Subcutaneous abdominal adipose tissue (tissue), 5 donors: Measurements from ENCODE around the gene ZNF497.
"Not testable (repeated sequence)": the region's sequence is repeated elsewhere in the genome, so short reads cannot be mapped to it uniquely, and the experiment has no call there.

ENCODE experiments used
- H3K27ac ChIP-seq: one replicate; pipeline ENCODE4 v1.7.0; 2013; ENCODE audit warnings: low read depth, mild to moderate bottlenecking, inconsistent platforms, low read length, moderate library complexity
- H3K27me3 ChIP-seq, 5 donors: one replicate each; pipeline ENCODE4 v1.7.0; 2013; ENCODE audit warnings: low read length in 5 of 5, inconsistent platforms in 1 of 5; ENCODE audit not compliant: control insufficient read depth in 5 of 5, insufficient read depth in 4 of 5
- H3K36me3 ChIP-seq, 5 donors: one replicate each; pipeline ENCODE4 v1.7.0; 2013; ENCODE audit warnings: low read length in 5 of 5; ENCODE audit not compliant: control insufficient read depth in 5 of 5, insufficient read depth in 5 of 5
- H3K4me1 ChIP-seq, 5 donors: one replicate each; pipeline ENCODE4 v1.7.0; 2013; ENCODE audit warnings: low read length in 5 of 5, mild to moderate bottlenecking in 3 of 5, moderate library complexity in 1 of 5; ENCODE audit not compliant: control insufficient read depth in 5 of 5, insufficient read depth in 5 of 5
- H3K4me3 ChIP-seq, 5 donors: one replicate each; pipeline ENCODE4 v1.7.0; 2013; ENCODE audit warnings: low read length in 5 of 5, low read depth in 1 of 5
- H3K9ac ChIP-seq, 5 donors: one replicate each; pipeline ENCODE4 v1.7.0; 2013; ENCODE audit warnings: low read length in 5 of 5, mild to moderate bottlenecking in 4 of 5, moderate library complexity in 3 of 5
- H3K9me3 ChIP-seq, 5 donors: one replicate each; pipeline ENCODE4 v1.7.0; 2013; ENCODE audit warnings: low read length in 5 of 5; ENCODE audit not compliant: control insufficient read depth in 5 of 5
- donor health status: healthy.
- donor health status: healthy.
- donor health status: healthy.
- donor health status: healthy.
- donor health status: healthy.

The ZNF497 gene

DNA sequence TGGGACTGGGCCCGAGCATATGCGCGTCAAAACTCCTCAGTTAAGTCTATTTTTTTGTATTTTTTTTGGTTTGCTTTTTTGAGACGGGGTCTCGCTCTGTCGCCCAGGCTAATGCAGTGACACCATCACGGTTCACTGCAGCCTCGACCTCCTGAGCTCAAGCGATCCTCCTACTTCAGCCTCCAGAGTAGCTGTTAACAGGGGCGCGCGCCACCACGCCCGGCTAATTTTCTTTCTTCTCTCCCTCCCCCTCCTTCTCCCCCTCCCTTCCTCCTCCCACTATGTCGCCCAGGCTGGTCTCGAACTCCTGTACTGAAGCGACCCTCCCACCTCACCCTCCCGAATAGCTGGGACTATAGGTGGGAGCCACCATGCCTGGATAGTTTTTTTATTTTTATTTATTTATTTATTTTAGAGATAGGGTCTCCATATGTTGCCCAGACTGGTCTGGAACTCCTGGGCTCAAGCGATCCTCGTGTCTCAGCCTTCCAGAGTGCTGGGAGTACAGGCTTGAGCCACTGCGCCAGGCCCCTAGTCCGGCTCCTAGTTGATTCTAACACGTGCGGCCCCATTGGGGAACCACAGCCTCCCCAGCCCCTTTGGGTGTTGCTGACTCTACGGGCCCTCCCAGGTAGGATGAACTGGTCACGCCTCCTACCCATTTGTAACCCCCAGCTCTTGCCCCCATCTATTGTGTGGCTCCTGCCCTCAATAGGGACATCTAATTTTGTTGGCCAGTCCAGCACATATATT is 19.1 kb upstream of the ZNF497 start:
- Histone ChIP-seq H3K27me3 (no peaks in the 10 kb centered on the region), H3K4me3 (peak overlapping the region; percentile 76 to 91 (median 83)), H3K9me3 (no peaks in the 10 kb centered on the region), H3K27ac (peak overlapping the region; percentile 85), H3K4me1 (peaks cover 11 to 40% (median 38%) of the 10 kb centered on the region in 5 donors), H3K36me3 (no peaks in the 10 kb centered on the region), H3K9ac (peak overlapping the region in 4 of 5 donors; percentile 46 to 89 (median 71))

DNA sequence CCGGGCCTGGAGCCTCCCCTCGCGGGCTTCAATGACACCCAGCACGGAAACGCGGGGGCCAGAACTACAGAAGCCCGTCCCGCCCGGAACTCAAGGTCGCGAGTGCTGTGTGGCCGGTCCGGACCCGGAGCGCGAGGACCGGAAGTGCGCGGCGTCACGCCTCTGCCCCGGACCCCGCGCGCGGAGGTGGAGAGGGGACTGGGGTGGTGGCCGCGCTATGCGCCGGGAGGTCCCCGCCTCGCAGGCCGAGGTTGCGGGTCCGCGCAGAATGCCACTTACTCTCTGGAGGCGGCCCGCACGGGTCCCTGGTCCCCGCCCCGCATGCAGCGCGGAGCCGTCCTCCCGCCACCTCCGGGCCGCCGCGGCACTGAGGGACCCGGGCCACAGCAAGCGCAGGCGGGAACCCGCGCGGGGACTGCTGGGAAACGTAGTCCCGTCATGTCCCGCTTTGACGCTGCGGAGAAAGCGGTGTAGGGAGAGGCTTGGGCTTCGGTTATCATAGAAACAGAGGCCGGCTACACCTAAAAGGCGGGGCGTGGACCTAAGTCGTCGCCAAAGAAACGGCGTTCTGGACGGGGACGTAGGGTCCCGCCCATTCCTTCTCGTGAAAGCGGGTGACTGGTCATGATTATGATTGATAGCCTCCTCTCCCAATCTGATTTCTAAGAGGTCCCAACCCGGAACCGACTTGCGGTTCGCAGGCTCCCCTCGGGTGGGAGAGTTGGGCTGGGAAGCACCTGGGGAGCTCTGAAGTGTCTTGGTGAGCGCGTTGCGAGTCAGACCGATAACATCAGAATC is 18.3 kb upstream of the ZNF497 start, which contains the start of gene ZNF837:
Gene ZNF837, minus strand, starts transcription at position 369 of the 798 bp plus-strand sequence. CDS start 11,698 bp downstream, outside the sequence.
- no peaks in the 10 kb centered on the region for H3K27me3 ChIP-seq
- H3K9me3 ChIP-seq, result no peaks in the 10 kb centered on the region
- H3K4me3 ChIP-seq, result peak within 1 kb of the TSS; percentile 76 to 91 (median 83)
- H3K27ac ChIP-seq, result peak within 1 kb of the TSS; percentile 85
- no peaks in the 10 kb centered on the region for H3K36me3 ChIP-seq
- peak within 1 kb of the TSS; percentile 3 to 89 (median 78) for H3K9ac ChIP-seq
- H3K4me1 ChIP-seq, result peaks cover 9 to 32% (median 30%) of the 10 kb centered on the region in 5 donors

DNA sequence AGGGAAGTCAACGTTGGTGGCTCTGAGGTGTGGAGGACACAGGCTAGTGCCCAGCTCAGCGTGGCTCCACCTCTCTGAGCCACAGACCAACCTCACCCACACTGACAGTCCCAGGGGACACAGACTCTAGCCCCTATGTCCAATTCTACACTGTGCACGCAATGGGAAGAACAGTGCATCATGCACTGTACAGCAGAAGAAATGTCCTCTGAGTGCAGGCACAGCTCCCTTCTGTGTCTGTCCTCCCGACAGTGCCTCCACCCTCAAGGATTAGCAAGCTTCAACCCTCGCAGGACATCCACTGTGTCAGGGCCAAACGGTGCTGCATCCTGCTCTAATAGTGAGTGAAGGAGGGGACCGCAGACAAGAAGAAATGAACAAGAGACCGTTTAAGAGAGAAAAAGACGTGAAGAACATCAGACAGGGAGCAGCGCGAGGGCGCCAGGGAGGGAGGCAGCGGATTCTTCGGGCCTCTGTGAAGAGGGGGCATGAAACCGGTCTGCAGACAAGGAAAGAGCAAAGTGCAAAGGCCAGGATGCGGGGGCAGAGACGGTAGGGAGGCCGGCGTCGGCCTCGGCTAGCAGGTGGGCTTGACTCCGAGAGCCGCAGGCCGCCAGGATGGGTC is 17.6 kb upstream of the ZNF497 start:
- no peaks in the 10 kb centered on the region for H3K27me3 ChIP-seq
- peak overlapping the region; percentile 76 to 89 (median 83) for H3K4me3 ChIP-seq
- H3K27ac ChIP-seq, result peak overlapping the region; percentile 85
- H3K9ac ChIP-seq, result peak overlapping the region; percentile 3 to 89 (median 78)
- peaks cover 7 to 26% (median 24%) of the 10 kb centered on the region in 5 donors for H3K4me1 ChIP-seq
- no peaks in the 10 kb centered on the region for H3K9me3 ChIP-seq
- no peaks in the 10 kb centered on the region for H3K36me3 ChIP-seq

DNA sequence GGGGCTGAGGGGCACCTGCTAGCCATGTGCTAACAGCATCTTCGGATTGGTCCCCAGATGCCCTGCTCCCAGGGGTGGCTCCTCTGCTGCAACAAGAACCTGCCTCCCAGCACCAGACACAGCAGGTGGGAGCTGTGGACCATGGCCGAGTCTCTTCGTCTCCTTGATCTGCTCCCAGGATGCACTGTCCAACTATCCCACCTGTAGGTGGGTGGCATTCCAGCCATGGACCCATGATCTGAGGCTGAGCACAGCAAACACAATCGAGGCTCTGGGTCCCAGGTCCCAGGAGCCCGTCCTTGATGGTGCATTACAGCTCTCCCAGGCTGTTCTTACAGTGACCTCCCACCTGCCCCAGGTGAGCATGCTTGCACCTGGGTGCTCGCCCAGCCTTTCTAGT is 16.7 kb upstream of the ZNF497 start:
- no peaks in the 10 kb centered on the region for H3K36me3 ChIP-seq
- no peak overlapping the region for H3K4me3 ChIP-seq
- no peaks in the 10 kb centered on the region for H3K9me3 ChIP-seq
- no peak overlapping the region for H3K27ac ChIP-seq
- H3K9ac ChIP-seq, result no peak overlapping the region
- peaks cover 7 to 26% (median 24%) of the 10 kb centered on the region in 5 donors for H3K4me1 ChIP-seq
- H3K27me3 ChIP-seq, result no peaks in the 10 kb centered on the region

DNA sequence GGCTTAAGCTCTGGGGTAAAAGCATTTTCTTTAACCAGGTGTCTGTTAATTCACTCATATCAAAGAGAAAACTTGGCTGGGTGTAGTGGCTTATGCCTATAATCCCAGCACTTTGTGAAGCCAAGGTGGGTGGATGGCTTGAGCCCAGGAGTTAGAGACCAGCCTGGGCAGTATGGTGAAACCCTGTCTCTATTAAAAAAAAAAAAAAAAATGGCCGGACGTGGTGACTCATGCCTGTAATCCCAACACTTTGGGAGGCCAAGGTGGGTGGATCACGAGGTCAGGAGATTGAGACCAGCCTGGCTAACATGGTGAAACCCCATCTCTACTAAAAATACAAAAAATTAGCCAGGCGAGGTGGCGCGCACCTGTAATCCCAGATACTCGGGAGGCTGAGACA is 14.2 kb upstream of the ZNF497 start:
- H3K9me3 ChIP-seq, H3K27ac ChIP-seq, H3K27me3 ChIP-seq, H3K36me3 ChIP-seq, H3K4me3 ChIP-seq, H3K9ac ChIP-seq: not testable (repeated sequence)
- H3K4me1 ChIP-seq, result peaks cover 7 to 24% (median 19%) of the 10 kb centered on the region in 5 donors

DNA sequence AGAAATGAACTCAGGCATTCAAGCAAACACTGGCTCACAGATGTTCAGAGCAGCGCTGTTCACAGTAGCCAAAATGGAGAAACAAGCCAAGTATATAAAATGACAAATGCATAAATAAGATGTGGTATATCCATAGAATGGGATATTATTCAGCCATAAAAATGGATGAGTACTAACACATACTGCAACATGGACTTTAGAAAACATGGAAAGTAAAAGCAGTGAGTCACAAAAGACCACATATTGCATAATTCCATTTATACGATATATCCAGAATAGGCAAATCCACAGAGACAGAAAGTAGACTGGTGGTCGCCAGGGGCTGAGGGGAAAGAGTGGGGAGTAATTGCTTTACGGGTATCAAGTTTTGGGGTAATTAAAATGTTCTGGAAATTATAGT is 11.6 kb upstream of the ZNF497 start:
- Histone ChIP-seq H3K27me3 (no peaks in the 10 kb centered on the region), H3K9ac (no peak overlapping the region)

DNA sequence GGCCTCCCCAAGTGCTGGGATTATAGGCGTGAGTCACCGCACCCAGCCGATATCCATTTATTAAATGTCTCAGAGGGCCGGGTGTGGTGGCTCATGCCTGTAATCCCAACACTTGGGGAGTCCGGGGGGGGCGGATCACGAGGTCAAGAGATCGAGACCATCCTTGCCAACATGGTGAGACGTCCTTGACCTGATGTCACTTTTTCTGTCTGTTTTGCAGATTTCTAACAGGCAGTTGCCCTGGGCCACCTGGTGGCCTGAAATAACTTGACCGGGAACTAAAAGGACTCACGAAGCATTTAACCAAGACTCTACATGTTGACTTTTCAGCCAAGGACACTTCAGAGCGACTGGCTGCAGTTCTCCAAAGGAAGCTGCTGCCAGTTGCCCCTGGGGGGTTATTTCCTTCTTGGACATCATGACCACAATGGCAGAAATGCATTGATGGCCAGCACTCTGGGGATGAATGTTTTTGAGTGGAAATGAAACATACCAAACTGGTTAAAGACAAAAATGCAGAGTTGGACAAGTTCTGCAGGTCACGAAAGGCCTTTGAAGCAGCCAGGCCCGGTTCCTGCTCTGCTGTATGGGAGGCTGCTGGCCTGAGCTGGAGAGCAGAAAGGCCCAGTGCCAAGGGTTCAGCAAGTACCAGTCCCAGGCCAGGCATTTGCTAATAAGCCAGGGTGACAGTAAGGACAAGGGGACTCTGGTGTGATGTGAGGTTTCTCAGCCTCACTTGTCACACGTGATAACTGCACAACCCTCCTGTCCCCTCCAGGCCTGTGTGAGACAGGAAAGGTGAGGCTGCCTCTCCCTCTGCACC is 10.0 kb upstream of the ZNF497 start:
- Histone ChIP-seq H3K4me1 (peaks cover 0 to 4% (median 0%) of the 10 kb centered on the region in 5 donors), H3K9me3 (no peaks in the 10 kb centered on the region), H3K36me3 (peaks cover 0 to 3% (median 0%) of the 10 kb centered on the region in 5 donors), H3K27ac (no peak overlapping the region), H3K27me3 (no peaks in the 10 kb centered on the region), H3K9ac (no peak overlapping the region), H3K4me3 (no peak overlapping the region)

More for the DNA sequence above, 11.6 kb upstream of the ZNF497 start:
- Histone ChIP-seq H3K9me3 (no peaks in the 10 kb centered on the region), H3K27ac (no peak overlapping the region), H3K4me1 (peaks cover 0 to 4% (median 0%) of the 10 kb centered on the region in 5 donors), H3K4me3 (no peak overlapping the region), H3K36me3 (no peaks in the 10 kb centered on the region)

DNA sequence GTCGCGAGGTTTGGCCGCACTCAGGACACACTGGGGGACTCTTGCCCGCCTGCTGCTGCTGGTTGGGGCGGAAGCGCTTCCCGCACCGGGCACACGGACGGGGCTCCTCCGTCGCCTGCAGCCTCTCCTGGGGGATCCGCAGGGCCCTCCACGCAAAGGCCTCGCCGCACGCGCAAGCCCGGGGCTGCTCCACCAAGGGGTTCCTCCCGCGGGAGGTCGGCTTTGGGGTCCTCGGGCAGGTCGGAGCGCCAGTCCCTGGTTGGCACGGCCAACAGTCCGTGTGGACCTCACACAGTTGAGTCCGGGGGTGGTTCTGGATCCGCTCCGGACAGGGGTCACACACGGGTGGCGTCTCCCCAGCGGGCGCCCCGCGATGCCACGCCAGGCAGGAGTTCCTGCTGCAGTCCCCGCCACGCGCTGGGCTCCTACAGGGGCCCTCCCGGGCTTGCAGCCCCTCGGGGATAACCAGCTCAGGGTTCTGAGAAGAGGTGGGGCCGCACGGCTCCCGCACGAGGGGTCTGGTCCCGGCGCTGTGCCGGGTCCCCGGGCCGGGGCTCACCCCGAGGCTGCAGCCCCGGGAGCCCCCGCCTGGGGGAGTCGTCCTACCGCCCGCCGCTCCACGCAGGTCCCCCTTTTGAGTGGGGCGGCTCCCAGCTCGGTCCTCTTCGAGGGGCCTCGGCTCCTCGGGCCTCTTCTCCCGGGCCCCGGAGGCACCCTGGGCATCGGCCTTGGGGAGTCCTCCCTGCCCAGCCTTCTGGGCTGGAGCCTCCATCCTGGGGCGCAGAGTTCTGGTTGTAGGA is 6.2 kb upstream of the ZNF497 start:
- peaks cover 0 to 4% (median 0%) of the 10 kb centered on the region in 5 donors for H3K4me1 ChIP-seq
- H3K4me3 ChIP-seq, result no peak overlapping the region
- peaks cover 0 to 3% (median 0%) of the 10 kb centered on the region in 5 donors for H3K36me3 ChIP-seq
- H3K27me3 ChIP-seq, result no peaks in the 10 kb centered on the region
- no peak overlapping the region for H3K9ac ChIP-seq
- no peaks in the 10 kb centered on the region for H3K9me3 ChIP-seq
- H3K27ac ChIP-seq, result no peak overlapping the region
